HepG2 (cell line): Measurements from ENCODE around the gene ISLR2. TPM values are rescaled to one million over a fixed set of nuclear protein-coding genes. Genes with fewer than 3 reads are reported as not detected.

ENCODE experiments used
- CBX5 ChIP-seq: sonication (generic); formaldehyde crosslinking; IDR thresholded peaks from 2 replicates; pipeline ENCODE4 v1.4.0; 2020; ENCODE audit warnings: missing genetic modification reagents, borderline replicate concordance
- CHD2 ChIP-seq: IDR thresholded peaks from 2 replicates; pipeline ENCODE4 v1.6.1; 2011; ENCODE audit warnings: low read depth, low read length, improper control_type of control experiment
- E2F5 ChIP-seq: sonication (generic); formaldehyde crosslinking; conservative IDR thresholded peaks from 2 replicates; pipeline ENCODE4 v1.4.0; 2020; ENCODE audit warnings: missing genetic modification reagents
- ELF3 ChIP-seq: IDR thresholded peaks from 2 replicates; pipeline ENCODE4 v1.6.1; 2016; ENCODE audit warnings: missing genetic modification reagents, missing compliant biosample characterization
- HDAC1 ChIP-seq: sonication (generic); formaldehyde crosslinking; IDR thresholded peaks from 2 replicates; pipeline ENCODE4 v1.5.1; 2020; ENCODE audit warnings: mild to moderate bottlenecking, missing genetic modification reagents
- IKZF5 ChIP-seq: IDR thresholded peaks from 2 replicates; pipeline ENCODE4 v1.6.1; 2018; ENCODE audit warnings: missing genetic modification reagents, mild to moderate bottlenecking, missing compliant biosample characterization
- KAT8 ChIP-seq: IDR thresholded peaks from 2 replicates; pipeline ENCODE4 v1.6.1; 2016; ENCODE audit warnings: missing genetic modification reagents, missing compliant biosample characterization
- POLR2G ChIP-seq: fragments of 200-400 bp; formaldehyde crosslinking; IDR thresholded peaks from 2 replicates; pipeline ENCODE4 v1.6.1; 2018; ENCODE audit warnings: mild to moderate bottlenecking, low read depth, low read length, moderate library complexity
- RNF2 ChIP-seq: fragments of 450-650 bp; conservative IDR thresholded peaks from 2 replicates; pipeline ENCODE4 v1.6.1; 2016; ENCODE audit warnings: low read depth
- TFDP1 ChIP-seq: IDR thresholded peaks from 2 replicates; pipeline ENCODE4 v1.6.1; 2016; ENCODE audit warnings: missing compliant biosample characterization, missing genetic modification reagents, borderline replicate concordance
- THAP11 ChIP-seq: IDR thresholded peaks from 2 replicates; pipeline ENCODE4 v1.6.1; 2016; ENCODE audit warnings: missing biosample characterization, missing genetic modification reagents
- USF2 ChIP-seq, 2 experiments: sonication (generic) in 1 of 2; formaldehyde crosslinking in 1 of 2; IDR thresholded peaks; 2 replicates each; pipeline versions ENCODE4 v1.5.1 to v1.6.1; 2011 to 2020; ENCODE audit warnings: borderline replicate concordance in 1 of 2, low read depth in 1 of 2, low read length in 1 of 2, mild to moderate bottlenecking in 1 of 2, missing genetic modification reagents in 1 of 2, moderate library complexity in 1 of 2
- YEATS2 ChIP-seq: sonication (generic); formaldehyde crosslinking; IDR thresholded peaks from 2 replicates; pipeline ENCODE4 v1.4.0; 2020; ENCODE audit warnings: missing genetic modification reagents, borderline replicate concordance
- ZFX ChIP-seq: sonication (generic); formaldehyde crosslinking; IDR thresholded peaks from 2 replicates; pipeline ENCODE4 v1.4.0; 2020; ENCODE audit warnings: mild to moderate bottlenecking, low read depth, missing genetic modification reagents, moderate library complexity
- ZFY ChIP-seq: sonication (generic); formaldehyde crosslinking; IDR thresholded peaks from 2 replicates; pipeline ENCODE4 v1.4.0; 2020; ENCODE audit warnings: missing genetic modification reagents
- ZGPAT ChIP-seq: IDR thresholded peaks from 2 replicates; pipeline ENCODE4 v1.6.1; 2016; ENCODE audit warnings: mild to moderate bottlenecking
- polyA plus RNA-seq, 8 experiments: library from polyadenylated mRNA; depleted of rRNA in 3 of 8; stranded (reverse) in 7 of 8; unstranded in 1 of 8; fragments of >200 nt; fragmentation: Illumina TruSeq in 4 of 8; extraction: Trizol in 4 of 8; gene quantifications; 2 replicates each; pipeline versions ENCODE4 v1.2.1 to v1.2.3, GENCODE V29; 2011 to 2016; ENCODE audit warnings: low read depth in 4 of 8, missing spikeins in 1 of 8, mixed read lengths in 1 of 8; ENCODE audit not compliant: insufficient read depth in 1 of 8
- total RNA-seq, 5 experiments: library from RNA; depleted of rRNA; stranded (reverse); fragments of >200 nt; fragmentation: Illumina TruSeq; extraction: Trizol; gene quantifications; 2 replicates each; pipeline ENCODE4 v1.2.3, GENCODE V29; 2016; ENCODE audit warnings: low read depth in 1 of 5

ISLR2 gene
- total and polyA plus RNA-seq, 2 of the 13 experiments (the other 11 are each of a cell fraction or from before 2014, with no cell fraction given), result not detected

- TF ChIP-seq IKZF5 (CRISPR knock-in tag) (0 out of 2 replicates have a peak, but pooled peaks have one; percentile 27), CBX5 (peak; percentile 49; the same call in 1 of the 2 replicates), ZFX (CRISPR knock-in tag) (peak; percentile 50), ZFY (CRISPR knock-in tag) (peak; percentile 60), ELF3 (CRISPR knock-in tag) (0 out of 2 replicates have a peak, but pooled peaks have one; percentile 39), CHD2 (peak; percentile 72; the same call in 1 of the 2 replicates), ZGPAT (CRISPR knock-in tag) (peak; percentile 36; the same call in 1 of the 2 replicates), TFDP1 (CRISPR knock-in tag) (peak; percentile 83), USF2 (IDR thresholded peaks at IDR 0.05; ENCODE audit: low read depth, low read length) (0 out of 2 replicates have a peak, but pooled peaks have one; percentile 31), USF2 (CRISPR knock-in tag; IDR thresholded peaks at IDR 0.05; ENCODE audit: borderline replicate concordance) (peak; percentile 84; the same call in 1 of the 2 replicates), RNF2 (peak; percentile 49; the same call in 1 of the 2 replicates), HDAC1 (CRISPR knock-in tag) (peak; percentile 50; the same call in 1 of the 2 replicates), THAP11 (CRISPR knock-in tag) (peak; percentile 64; the same call in 1 of the 2 replicates), YEATS2 (CRISPR knock-in tag) (peak; percentile 79), KAT8 (peak; percentile 94), E2F5 (CRISPR knock-in tag) (peak; percentile 41; the same call in 1 of the 2 replicates), POLR2G (0 out of 2 replicates have a peak, but pooled peaks have one; percentile 40)
Observed at GRCh38 chr15:74099963-74100733, 30.2 kb upstream of the ISLR2 start (continued).
